ENCODE results near the gene HRAS.

DNA sequence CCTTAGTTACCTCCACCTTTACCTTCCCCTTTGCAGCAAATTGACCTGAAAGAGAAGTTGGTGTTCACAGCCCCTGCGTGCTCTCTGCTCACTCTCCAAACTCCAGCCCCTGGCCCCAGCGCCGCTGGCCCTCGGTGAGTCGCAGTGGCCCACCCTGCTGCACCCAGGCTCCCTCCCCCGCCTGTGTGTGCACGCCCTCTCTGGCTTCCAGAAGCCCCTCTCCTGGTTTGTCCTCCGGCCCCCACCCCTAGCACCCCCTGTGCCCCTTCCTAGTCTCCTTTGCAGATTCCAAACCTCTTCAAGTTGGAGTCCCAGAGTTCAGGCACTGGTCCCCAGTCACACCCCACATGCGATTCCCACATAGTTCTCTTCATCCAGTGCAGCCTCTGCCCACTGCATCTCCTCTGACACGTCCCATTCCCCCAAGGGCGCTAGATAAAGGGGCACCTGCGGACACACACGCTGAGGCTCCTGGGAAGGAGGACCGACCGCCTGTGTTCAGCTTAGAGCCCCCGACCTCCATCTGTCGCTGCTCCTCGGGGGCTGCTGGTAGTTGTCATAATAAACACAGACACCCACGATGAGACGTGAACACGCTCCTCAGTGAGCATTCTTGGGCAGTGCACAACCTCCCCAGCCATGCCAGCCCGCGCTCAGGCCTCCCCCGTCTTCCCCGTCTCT lies 39.4 kb upstream of the HRAS start:
- TF ChIP-seq EZH2 (IDR thresholded peaks at IDR 0.05; ENCODE audit: borderline replicate concordance, low read depth, low read length, poor library complexity, severe bottlenecking) = no peak
- TF ChIP-seq, protein P1, sequence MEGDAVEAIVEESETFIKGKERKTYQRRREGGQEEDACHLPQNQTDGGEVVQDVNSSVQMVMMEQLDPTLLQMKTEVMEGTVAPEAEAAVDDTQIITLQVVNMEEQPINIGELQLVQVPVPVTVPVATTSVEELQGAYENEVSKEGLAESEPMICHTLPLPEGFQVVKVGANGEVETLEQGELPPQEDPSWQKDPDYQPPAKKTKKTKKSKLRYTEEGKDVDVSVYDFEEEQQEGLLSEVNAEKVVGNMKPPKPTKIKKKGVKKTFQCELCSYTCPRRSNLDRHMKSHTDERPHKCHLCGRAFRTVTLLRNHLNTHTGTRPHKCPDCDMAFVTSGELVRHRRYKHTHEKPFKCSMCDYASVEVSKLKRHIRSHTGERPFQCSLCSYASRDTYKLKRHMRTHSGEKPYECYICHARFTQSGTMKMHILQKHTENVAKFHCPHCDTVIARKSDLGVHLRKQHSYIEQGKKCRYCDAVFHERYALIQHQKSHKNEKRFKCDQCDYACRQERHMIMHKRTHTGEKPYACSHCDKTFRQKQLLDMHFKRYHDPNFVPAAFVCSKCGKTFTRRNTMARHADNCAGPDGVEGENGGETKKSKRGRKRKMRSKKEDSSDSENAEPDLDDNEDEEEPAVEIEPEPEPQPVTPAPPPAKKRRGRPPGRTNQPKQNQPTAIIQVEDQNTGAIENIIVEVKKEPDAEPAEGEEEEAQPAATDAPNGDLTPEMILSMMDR (conservative IDR thresholded peaks at IDR 0.05; ENCODE audit: low read depth, low read length) = no peak

All from A673 (cell line).